ENCODE results near the gene GPR161.

DNA sequence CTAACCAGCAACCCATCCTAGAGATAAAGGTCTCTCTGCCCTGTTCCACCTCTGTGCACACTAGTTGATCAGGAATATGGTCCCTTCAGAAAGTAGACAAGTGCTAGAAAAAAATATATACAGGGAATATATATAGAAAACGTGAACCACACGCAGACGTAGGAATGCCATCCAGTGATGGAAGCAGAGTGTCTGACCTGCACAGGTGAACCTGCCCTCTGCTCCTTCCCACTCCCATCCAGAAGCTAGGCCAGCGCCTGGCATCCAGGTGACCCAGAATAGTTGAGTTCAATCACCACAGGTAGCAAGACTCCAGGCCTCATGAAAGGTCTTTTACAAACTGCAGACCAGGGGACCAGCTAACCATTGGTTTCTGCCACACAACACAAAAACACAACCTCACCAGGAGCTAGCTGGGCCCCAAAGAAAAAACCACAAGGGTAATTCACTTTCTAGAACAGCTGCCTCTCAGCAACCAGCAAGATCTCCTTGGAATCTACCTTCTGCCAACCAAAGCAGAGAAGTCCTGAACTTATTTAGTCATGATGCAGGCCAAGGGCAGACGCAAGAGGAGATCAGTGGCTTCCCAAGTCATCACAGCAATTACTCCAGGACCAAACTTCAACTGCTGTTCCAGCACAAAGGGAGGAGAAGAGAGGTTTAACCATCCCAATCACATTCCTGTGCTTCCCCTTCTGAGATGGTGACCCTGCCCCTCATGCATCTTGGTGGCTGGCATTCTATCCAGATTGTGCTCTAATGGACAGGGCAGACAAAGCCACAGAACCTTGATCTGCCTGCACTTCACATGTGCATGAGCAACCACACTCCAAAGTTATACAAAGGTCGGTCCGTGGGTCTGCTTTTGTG, 53.0 kb downstream of the GPR161 start:
- TF ChIP-seq EZH2 (IDR thresholded peaks at IDR 0.05), result no peak
- no peak for TF ChIP-seq POLR2AphosphoS5 (IDR thresholded peaks at IDR 0.05; ENCODE audit: borderline replicate concordance, low read depth, low read length)
- TF ChIP-seq FOXP2 (optimal IDR thresholded peaks at IDR 0.05; ENCODE audit: control extremely low read depth, extremely low read length, insufficient read depth), result no peak

Measured in SK-N-MC (cell line).